T47D (cell line): ENCODE measurements around the gene LDLRAP1.
"Not testable (repeated sequence)": the region's sequence is repeated elsewhere in the genome, so short reads cannot be mapped to it uniquely, and the experiment has no call there.

ENCODE experiments used
- DNase-seq, 2 experiments: peaks; one replicate each; pipeline versions ENCODE4 v3.0.0 to v3.0.0-alpha.2; 2011 to 2012; ENCODE audit warnings: low read depth in 1 of 2, low spot score in 1 of 2
- JUND ChIP-seq: IDR thresholded peaks from 2 replicates; pipeline ENCODE4 v1.6.1; 2012; ENCODE audit warnings: low read depth
- in situ Hi-C: cut with HindIII; loops from 2 replicates; pipeline ENCODE4 v1.10.0; 2016; ENCODE audit warnings: low sequenced_read_pairs, low pct_unique_long_range_greater_than_20kb

The LDLRAP1 gene

GRCh38 chr1:25586181-25586588 is 42.8 kb downstream of the LDLRAP1 start:
- TF ChIP-seq JUND = no peak
- DNase-seq = no peak
- in situ Hi-C loops = no loop called here

- no peak for TF ChIP-seq JUND
- DNase-seq = no peak
- in situ Hi-C loops = no loop called here
These were observed 43.9 kb downstream of the LDLRAP1 start for GRCh38 chr1:25587290-25587689.

GRCh38 chr1:25588224-25588623 is 44.8 kb downstream of the LDLRAP1 start:
- in situ Hi-C loops, DNase-seq: not testable (repeated sequence)

- DNase-seq, in situ Hi-C loops: not testable (repeated sequence)
These were observed 45.4 kb downstream of the LDLRAP1 start for GRCh38 chr1:25588786-25589185.

- in situ Hi-C loops = no loop called here
- no peak for TF ChIP-seq JUND
- DNase-seq = peak in 1 of 2 experiments; percentile 33
These were observed 46.9 kb downstream of the LDLRAP1 start for GRCh38 chr1:25590096-25590824.

GRCh38 chr1:25593861-25594260 is 50.5 kb downstream of the LDLRAP1 start:
- in situ Hi-C loops = no loop called here
- no peak for DNase-seq
- TF ChIP-seq JUND = no peak

GRCh38 chr1:25594971-25595370 is 51.6 kb downstream of the LDLRAP1 start:
- DNase-seq = no peak
- in situ Hi-C loops = no loop called here
- no peak for TF ChIP-seq JUND

GRCh38 chr1:25596641-25597040 is 53.2 kb downstream of the LDLRAP1 start:
- in situ Hi-C loops, DNase-seq: not testable (repeated sequence)

- in situ Hi-C loops = no loop called here
- TF ChIP-seq JUND = no peak
- no peak for DNase-seq
These were observed 55.5 kb downstream of the LDLRAP1 start for GRCh38 chr1:25598879-25599278.

- TF ChIP-seq JUND = no peak
- DNase-seq = no peak
- in situ Hi-C loops = no loop called here
These were observed 56.7 kb downstream of the LDLRAP1 start for GRCh38 chr1:25599969-25600610.

- in situ Hi-C loops = not testable (repeated sequence)
- DNase-seq = peak in 1 of 2 experiments; percentile 35
These were observed 57.7 kb downstream of the LDLRAP1 start for GRCh38 chr1:25600971-25601699.

GRCh38 chr1:25603779-25604538 is 60.6 kb downstream of the LDLRAP1 start:
- in situ Hi-C loops, DNase-seq: not testable (repeated sequence)

- DNase-seq = no peak
- TF ChIP-seq JUND = no peak
- in situ Hi-C loops = no loop called here
These were observed 63.7 kb downstream of the LDLRAP1 start for GRCh38 chr1:25607123-25607522.
